Stimulated activated naive CD4-positive, alpha-beta T cell (primary cell): ENCODE results near the gene B4GALT4.
"Not testable (repeated sequence)": the region's sequence is repeated elsewhere in the genome, so short reads cannot be mapped to it uniquely, and the experiment has no call there.

Experiments used
- DNase-seq, 6 experiments: peaks; one replicate each; lab custom pipeline; 2025; lab: John Stamatoyannopoulos, UW

The B4GALT4 gene, protein sequence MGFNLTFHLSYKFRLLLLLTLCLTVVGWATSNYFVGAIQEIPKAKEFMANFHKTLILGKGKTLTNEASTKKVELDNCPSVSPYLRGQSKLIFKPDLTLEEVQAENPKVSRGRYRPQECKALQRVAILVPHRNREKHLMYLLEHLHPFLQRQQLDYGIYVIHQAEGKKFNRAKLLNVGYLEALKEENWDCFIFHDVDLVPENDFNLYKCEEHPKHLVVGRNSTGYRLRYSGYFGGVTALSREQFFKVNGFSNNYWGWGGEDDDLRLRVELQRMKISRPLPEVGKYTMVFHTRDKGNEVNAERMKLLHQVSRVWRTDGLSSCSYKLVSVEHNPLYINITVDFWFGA

DNA sequence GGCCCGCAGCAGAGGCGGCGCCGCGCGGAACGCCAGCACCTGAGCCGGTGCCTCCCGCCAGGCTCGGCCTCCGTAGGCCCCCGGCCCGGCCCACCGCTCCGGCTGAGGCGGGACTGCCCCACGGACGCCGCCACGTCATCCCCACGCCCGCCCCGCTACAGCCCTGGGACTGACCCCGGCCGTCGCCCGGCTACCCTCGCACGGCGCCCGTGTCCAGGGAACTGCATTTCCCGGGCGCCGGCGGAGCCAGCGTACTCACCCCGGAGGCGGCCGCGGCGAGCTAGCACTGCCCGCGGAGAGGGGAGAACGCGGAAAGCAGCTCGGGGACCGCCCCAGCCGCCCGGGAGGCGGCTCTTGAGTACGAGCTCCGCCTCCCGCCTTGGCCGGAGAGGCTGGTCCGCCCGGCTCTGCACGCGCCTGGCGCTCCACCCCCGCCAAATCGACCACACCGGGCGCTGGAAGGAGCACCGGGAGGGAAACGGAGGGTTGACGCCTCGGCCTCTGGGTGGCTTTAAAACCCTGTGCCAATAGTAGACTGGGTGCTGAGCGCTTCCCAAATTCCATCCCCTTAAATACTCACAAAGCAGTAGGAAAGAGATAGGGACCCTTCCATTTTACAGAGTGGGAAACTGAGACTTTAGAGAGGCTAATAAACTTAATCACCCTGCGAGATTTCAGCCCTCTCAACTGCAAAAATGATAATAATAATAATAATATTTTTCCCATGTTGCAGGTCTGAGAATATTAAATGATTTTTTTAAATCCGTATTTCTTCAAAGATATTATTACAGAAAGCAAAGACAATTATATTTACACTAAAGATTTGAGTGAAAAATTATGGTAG lies at the start of gene B4GALT4:
Gene B4GALT4, minus strand, starts transcription at position 288 of the 844 bp plus-strand sequence. CDS start 10,779 bp downstream, outside the sequence.
- DNase-seq: peak; percentile 31 to 72 (median 62)

DNA sequence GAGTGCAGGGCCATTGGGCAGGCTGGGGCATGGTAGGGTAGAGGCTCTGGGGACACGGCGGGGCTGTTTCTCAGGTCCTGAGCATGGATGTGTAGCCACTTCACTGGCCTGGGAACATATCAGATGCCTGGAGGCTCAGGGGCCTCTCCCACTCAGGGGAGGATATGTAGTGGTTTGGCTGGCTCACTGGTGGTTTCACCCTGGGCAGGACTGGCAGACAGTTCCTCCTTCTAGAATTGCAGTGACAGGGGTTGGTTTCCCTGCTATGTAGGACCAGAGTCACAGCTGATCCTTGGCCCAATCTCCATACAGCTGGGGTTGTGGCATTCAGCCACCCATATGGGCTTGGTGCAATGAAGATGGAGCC lies 48.7 kb upstream of the B4GALT4 start:
- DNase-seq: no peak

DNA sequence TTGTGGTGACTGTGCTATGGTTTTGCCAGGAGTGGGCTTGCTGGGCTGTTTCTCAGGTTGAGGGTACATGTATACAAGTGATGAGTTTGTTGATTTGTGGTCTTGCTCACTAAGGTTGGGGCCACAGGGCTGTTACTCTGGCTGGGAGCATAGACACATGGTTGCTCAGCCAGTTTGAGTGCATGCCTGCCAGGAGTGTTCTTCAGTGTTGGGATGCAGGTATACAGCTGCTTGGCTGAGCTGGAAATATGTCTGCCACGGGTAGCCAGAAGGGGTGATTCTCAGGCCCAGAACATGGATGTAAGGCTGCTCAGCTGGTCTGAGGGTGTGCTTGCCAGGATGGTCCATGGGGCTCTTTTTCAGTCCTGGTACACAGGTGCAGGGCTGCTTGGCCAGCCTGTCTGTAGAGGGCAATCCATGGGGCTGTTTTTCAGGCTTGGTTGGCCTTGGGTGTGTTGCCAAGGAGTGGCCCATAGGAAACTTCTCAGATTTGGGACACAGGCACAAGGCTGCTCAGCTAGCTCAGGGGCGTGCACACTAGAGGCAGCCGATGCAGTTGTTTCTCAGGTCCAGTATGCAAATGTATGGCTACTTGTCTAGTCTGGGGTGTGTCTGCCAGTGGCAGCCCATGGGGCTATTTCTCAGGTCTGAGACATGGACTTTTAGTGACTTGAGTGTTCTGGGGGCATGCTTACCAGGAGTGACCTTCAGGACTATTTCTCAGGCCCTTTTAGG lies 48.2 kb upstream of the B4GALT4 start:
- no peak for DNase-seq

DNA sequence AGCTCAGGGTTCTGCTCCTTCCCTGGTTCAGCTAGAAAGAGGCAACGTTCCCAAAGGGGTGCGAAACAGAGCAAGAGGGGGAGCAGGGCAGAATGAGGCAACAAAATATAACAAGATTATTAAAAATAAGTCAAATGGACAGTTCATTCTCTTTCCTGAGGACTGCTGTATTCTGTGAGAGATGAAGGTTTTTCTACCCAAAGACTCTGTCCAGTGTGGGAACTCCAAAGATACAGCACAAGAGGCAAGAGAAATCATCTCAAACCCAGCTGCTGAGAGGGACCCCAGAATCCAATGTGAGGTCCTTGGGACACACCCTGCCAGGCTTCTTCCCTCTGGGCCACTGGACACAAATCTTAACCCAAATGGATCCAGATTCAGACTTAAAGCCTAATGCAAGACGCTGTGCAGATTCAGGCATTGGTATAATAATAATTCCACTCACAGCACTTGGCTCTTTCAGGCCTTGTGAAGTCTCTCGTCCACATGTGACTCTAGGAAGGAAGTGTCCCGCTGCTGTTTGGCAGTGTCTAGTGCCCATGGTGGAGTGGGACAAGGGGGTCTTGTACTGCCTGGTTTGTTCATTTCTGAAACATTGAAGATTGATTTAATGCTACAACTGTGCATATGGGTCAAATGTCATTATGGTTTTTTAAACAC lies 39.0 kb upstream of the B4GALT4 start:
- no peak for DNase-seq

DNA sequence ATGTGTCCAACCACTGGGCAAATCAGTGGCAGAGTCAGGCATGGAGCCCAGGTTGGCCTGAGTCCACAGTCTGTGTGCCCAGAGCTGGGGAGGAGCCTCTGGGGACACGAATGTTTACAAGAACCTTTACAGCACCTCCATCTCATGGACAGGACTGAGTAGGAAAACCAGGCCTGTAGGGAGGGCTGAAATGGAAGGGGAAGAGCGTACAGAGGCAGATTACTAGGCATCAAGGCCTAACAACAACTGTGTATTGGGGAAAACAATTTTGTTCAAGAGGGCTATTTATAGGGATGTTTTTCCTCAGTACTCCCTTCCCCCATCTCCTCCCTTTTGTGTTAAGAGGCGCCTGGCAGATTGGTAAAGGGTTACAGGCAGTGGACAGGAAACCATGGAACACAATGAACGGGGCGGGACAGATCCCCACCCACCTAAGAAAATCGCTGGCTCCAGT lies 38.5 kb upstream of the B4GALT4 start:
- DNase-seq: no peak

DNA sequence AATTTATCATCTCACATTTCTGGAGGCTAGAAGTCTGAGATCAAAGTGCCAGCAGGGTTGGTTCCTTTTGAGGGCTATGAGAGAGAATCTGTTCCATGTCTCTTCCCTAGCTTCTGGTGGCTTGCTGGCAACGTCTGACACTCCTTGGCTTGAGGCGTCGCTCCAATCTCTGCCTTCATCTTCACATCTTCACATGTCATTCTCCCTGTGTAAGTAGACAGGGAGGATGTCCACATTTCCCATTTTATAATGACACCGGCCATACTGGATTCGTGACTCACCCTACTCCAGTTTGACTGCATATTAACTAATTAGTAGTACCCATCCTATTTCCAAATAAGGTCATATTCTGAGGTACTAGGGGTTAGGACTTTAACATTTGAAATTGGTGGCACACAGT lies 36.0 kb upstream of the B4GALT4 start:
- DNase-seq: no peak

DNA sequence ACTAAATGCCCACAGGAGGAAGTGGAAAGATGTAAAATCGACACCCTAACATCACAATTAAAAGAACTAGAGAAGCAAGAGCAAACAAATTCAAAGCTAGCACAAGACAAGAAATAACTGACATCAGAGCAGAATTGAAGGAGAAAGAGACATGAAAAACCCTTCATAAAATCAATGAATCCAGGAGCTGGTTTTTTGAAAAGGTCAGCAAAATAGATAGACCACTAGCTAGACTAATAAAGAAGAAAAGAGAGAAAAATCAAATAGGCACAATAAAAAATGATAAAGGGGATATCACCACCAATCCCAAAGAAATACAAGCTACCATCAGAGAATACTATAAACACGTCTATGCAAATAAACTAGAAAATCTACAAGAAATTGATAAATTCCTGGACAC lies 29.5 kb upstream of the B4GALT4 start:
- not testable (repeated sequence) for DNase-seq

DNA sequence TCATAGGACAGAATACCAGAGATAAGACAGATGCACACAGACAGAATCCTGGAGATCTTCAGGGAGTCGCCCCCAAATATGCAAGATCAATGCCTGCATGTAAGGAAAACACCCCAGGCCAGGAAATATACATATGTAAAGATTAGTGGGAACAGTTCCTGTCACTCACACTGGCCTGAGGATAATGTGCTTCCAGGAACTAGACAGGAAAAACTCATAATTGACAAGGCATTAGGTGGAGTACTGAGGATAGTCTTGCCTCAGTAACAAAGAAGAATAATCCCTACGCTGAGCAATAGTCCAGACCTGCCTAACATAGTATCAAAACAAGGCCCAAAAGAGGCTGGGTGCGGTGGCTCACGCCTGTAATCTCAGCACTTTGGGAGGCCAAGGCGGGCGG lies 20.4 kb upstream of the B4GALT4 start:
- DNase-seq: no peak

DNA sequence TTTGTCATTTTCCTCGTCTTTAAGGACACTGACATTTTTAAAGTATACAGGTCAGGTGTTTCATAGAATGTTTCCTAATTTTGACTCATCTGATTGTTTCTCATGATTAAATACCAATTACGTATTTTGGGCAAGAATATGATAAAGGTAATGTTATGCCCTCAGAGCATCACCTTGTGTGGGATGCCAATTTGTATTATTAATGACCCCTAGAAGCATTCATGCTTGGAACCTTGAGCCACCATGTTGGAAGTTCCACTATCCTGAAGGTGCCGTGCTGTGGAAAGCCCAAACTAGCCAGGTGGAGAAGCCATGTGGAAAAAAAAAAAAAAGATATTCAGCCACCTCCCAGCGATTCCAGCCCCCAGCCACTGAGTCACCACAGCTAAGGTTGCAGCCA lies 19.1 kb upstream of the B4GALT4 start:
- no peak for DNase-seq

DNA sequence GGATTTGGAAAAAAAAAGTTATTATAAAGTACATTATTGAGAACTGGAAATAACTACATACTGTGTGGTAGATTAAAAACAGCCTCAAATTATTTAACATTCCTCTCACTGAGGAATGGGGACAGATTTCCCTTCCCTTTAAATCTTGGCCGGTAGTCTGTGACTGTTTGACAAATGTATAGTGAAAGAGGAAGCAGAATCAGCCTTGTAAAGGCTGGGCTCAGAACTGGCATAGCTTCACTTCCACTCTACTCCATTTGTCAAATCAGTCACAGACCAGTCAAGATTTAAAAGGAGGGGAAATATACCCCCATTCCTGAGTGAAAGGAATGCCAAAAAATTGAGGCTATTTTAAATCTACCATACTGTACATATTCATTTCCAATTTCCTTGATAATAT lies 18.2 kb upstream of the B4GALT4 start:
- no peak for DNase-seq

DNA sequence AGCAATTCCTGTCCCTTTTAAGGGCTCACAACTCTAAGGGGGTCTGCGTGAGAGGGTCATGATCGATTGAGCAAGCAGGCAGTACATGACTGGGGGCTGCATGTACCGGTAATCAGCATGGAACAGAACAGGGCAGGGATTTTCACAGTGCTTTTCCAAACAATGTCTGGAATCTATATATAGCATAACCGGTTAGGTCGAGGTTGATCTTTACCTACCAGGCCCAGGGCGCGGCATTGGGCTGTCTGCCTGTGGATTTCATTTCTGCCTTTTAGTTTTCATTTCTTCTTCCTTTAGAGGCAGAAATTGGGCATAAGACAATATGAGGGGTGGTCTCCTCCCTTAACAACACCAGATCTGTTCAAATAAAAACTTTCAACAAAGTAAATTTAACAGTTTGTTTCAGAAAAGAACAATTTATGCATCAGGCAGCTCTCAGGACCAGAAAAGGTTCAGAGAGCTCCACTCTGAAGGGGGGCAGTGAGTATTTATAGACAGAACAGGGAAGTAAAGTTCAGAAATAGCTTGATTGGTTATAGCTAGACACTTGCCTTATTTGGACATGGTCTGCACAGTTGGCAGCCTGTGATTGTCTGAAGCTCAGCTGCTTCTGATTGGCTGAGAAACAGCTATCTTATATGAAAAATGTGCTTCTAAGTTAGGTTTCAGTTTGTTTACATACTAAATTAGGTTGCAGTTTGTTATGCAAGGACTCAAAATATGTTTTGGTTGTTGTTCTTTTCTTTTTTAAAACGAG lies 17.2 kb upstream of the B4GALT4 start:
- DNase-seq: no peak

DNA sequence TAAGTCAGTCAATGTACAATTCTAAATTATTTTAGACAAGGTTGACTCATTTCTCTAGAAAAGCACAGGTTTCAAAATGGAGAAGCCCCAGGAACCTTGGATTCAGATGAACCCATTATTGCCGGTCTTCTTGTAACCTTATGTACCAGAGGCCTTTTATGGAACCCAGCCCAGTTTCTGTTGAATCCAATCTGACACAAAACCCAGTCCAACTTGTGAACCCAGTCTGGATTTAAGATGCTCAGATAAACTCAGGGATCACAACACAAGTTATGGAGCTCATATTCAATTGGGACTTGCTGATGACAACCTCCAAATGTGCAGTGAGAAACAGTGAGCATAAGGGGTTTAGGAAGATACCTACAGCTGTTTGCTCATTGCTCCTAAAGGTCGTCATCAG lies 16.4 kb upstream of the B4GALT4 start:
- no peak for DNase-seq

DNA sequence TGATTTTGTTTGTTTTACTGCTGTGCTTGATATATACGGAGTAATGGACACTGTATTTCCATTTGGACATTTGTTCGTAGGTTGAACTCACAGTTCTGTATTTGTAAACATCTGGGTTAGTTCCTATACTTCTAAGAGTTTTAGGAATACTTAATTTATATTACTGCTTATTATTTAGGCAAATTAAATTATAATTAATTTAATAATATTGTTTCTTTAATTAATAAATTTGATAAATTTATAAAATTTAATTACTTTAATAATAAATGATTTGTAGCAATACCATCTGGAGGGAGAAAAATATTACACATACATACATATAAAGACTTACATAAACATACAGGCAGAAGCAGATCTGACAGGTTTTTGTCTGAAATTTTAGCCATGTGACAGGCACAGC lies 14.5 kb upstream of the B4GALT4 start:
- no peak for DNase-seq

DNA sequence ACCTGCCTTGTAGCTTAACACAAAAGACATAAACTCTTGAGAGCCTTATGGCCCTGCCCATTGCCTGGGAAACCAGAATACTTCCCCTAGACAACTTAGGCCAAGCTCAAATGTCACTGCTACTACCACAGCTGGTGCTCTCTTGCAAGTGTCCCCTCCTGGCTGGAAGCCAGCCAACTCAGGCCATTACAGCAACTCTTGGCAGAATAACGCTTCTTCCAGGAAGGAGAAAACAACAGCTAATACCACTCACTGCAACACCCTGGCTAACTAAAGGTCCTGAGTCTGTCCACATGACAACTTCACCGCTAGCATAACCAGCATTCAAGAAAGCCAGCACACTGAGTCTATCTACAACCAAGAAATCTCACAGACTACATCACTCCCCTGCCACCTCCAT lies 5.1 kb upstream of the B4GALT4 start:
- DNase-seq: no peak

DNA sequence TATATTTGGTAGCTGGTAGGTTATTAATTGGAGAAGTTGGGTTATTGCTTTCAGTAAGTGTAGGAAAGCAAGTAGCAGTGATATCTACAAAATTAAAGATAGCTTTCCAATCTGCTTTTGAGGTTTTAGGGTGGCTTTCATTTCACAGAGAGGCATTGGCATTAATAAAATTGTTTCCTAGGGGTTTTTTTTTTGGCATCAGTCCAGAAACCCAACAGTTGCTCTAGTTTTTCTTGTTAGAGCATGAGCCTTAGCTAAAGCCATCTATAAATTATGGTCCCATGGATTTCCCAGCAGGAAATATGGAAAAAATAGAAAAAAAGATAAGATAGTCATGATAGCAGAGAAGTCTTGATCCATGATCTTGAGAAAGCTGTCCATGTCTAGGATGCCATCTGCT lies 3.0 kb upstream of the B4GALT4 start:
- DNase-seq: no peak

DNA sequence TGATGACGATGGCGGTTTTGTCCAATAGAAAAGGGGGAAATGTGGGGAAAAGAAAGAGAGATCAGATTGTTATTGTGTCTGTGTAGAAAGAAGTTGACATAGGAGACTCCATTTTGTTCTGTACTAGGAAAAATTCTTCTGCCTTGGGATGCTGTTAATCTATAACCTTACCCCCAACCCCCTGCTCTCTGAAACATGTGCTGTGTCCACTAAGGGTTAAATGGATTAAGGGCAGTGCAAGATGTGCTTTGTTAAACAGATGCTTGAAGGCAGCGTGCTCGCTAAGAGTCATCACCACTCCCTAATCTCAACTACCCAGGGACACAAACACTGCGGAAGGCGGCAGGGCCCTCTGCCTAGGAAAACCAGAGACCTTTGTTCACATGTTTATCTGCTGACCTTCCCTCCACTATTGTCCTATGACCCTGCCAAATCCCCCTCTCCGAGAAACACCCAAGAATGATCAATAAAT lies 2.4 kb upstream of the B4GALT4 start:
- not testable (repeated sequence) for DNase-seq

DNA sequence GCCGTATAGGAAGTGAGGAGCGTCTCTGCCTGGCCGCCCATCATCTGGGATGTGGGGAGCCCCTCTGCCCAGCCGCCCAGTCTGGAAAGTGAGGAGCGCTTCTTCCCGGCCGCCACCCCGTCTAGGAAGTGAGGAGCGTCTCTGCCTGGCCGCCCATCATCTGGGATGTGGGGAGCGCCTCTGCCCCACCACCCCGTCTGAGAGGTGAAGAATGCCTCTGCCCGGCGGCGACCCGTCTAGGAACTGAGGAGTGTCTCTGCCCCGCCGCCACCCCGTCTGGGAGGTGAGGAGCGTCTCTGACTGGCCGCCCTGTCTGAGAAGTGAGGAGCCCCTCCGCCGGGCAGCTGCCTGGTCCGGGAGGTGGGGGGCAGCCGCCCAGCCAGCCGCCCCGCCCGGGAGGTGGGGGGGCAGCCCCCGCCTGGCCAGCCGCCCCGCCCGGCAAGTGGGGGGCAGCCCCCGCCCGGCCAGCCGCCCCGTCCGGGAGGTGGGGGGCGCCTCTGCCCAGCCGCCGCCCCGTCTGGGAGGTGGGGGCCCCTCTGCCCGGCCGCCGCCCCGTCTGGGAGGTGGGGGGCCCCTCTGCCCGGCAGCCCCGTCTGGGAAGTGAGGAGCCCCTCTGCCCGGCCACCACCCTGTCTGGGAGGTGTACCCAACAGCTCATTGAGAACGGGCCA lies 1.8 kb upstream of the B4GALT4 start:
- not testable (repeated sequence) for DNase-seq

DNA sequence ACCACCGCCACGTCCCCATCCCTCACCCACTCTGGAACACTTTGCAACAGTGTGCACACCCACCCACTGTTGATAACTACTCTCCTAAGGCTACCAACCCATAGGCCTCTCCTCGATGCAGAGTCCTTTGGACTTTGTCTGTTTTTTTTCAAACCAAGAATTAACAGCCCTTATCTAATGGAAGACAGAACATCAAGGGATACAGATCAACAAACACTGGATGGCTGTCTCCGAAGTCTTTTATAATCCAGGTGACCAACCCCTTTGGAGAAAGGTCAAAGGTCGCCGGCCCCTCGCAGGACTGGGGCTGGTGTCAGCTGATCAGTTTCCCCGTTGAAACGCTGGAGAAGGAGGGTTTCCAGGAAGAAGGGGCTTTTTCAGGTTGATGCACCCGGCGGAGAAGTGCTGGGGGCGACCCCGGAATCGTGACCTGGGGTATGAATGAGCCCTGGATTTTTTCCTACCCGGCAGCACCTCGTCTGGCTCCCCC lies 532 bp downstream of the B4GALT4 start:
- peak in 2 of 6 experiments; percentile 30 to 47 for DNase-seq

DNA sequence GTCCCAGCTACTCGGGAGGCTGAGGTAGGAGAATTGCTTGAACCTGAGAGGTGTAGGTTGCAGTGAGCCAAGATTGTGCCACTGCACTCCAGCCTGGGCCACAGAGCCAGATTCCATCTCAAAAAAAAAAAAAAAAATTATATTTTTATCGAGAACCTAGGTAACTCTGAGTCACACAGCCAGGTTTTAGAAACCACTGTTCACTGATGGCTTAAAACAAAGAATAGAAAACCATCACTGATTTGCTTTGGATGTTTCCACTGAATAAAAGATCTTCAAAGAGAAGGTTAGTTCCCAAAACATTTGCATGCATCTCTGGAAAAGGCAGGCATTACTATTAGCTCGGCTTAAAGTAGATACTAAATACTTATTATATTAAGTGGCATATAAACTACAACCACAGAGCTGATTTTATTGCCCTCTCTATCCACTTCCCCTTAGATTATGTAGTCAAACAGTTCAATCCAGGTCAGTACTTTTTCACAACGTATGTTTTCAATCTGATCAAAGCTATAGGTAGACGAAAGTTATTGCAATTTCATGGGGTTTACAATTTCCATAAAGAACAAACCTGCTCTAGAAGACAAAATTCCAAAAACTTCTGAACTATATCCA lies 1.4 kb downstream of the B4GALT4 start:
- DNase-seq: peak in 3 of 6 experiments; percentile 17 to 52 (median 33)

DNA sequence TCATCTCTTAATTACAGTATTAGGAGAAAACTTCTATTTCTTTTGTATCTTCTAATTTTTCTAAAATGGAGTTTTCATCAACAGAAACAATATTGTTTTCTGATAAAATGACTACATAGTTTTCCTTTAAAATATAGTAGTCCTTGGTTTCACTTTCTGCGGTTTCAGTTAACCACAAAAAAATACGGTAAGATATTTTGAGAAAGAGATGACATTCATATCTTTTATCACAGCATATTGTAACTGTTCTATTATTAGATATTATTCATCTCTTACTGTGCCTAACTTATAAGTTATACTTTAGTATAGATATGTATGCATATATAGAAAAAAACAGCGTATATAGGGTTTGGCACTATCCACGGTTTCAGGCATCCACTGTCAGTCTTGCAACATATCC lies 2.3 kb downstream of the B4GALT4 start:
- DNase-seq: peak in 2 of 6 experiments; percentile 23 to 26
